Esophagus squamous epithelium (tissue), 4 donors: Measurements from ENCODE around the gene RFX6.

Experiments used
- CTCF ChIP-seq, 6 experiments: fragments of 450-650 bp in 4 of 6; fragments of 200-600 bp in 2 of 6; sonication (generic) in 2 of 6; IDR thresholded peaks; one replicate each; pipeline ENCODE4 v1.5.1; 2016 to 2019; ENCODE audit warnings: antibody characterized with exemption in 6 of 6, mild to moderate bottlenecking in 4 of 6, moderate library complexity in 4 of 6
- POLR2A ChIP-seq, 4 donors: fragments of 450-650 bp; IDR thresholded peaks; one replicate each; pipeline ENCODE4 v1.6.1; 2017; ENCODE audit warnings: antibody characterized with exemption in 4 of 4, mild to moderate bottlenecking in 4 of 4, moderate library complexity in 3 of 4

- no peak for TF ChIP-seq POLR2A (IDR thresholded peaks at IDR 0.05)
- TF ChIP-seq CTCF (IDR thresholded peaks at IDR 0.05) = no peak
Observed at GRCh38 chr6:116925088-116925794, 48.2 kb downstream of the RFX6 start.
